ENCODE results near the gene MLLT6.

- TF ChIP-seq, protein P1, sequence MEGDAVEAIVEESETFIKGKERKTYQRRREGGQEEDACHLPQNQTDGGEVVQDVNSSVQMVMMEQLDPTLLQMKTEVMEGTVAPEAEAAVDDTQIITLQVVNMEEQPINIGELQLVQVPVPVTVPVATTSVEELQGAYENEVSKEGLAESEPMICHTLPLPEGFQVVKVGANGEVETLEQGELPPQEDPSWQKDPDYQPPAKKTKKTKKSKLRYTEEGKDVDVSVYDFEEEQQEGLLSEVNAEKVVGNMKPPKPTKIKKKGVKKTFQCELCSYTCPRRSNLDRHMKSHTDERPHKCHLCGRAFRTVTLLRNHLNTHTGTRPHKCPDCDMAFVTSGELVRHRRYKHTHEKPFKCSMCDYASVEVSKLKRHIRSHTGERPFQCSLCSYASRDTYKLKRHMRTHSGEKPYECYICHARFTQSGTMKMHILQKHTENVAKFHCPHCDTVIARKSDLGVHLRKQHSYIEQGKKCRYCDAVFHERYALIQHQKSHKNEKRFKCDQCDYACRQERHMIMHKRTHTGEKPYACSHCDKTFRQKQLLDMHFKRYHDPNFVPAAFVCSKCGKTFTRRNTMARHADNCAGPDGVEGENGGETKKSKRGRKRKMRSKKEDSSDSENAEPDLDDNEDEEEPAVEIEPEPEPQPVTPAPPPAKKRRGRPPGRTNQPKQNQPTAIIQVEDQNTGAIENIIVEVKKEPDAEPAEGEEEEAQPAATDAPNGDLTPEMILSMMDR (IDR thresholded peaks at IDR 0.05): no peak
- no peak for TF ChIP-seq POLR2A (IDR thresholded peaks at IDR 0.05)
These were observed 41.9 kb downstream of the MLLT6 start for GRCh38 chr17:38746849-38747462.
